Measurements from ENCODE around the gene OR13C8.
"Not testable (repeated sequence)": the region's sequence is repeated elsewhere in the genome, so short reads cannot be mapped to it uniquely, and the experiment has no call there.

OR13C8 gene

GRCh38 chr9:104568868-104569267, at the start of gene OR13C8:
Gene OR13C8, plus strand, starts transcription at chr9:104569168. Its CDS starts 0 bp downstream, at chr9:104569168.
- DNase-seq: no peak

GRCh38 chr9:104520241-104520640, 48.7 kb upstream of the OR13C8 start:
- DNase-seq: not testable (repeated sequence)

- no peak for DNase-seq
Measured at GRCh38 chr9:104527109-104527508, 41.9 kb upstream of the OR13C8 start, which contains the start of gene OR13C4. Gene OR13C4, minus strand, starts transcription at chr9:104527209. Its CDS starts 0 bp downstream, at chr9:104527209.

GRCh38 chr9:104536756-104537155, 32.2 kb upstream of the OR13C8 start, which contains the start of gene OR13C3:
Gene OR13C3, minus strand, starts transcription at chr9:104536856. Its CDS starts 133 bp downstream, at chr9:104536723.
- DNase-seq: no peak

GRCh38 chr9:104539275-104539674, 29.7 kb upstream of the OR13C8 start:
- no peak for DNase-seq

- no peak for DNase-seq
Measured at GRCh38 chr9:104544644-104545043, 24.3 kb upstream of the OR13C8 start.

GRCh38 chr9:104553261-104553660, 15.7 kb upstream of the OR13C8 start:
- no peak for DNase-seq

- DNase-seq: no peak
Measured at GRCh38 chr9:104555521-104555920, 13.4 kb upstream of the OR13C8 start.

GRCh38 chr9:104556830-104557634, 11.9 kb upstream of the OR13C8 start:
- DNase-seq: no peak

GRCh38 chr9:104564358-104564757, 4.6 kb upstream of the OR13C8 start:
- no peak for DNase-seq

GRCh38 chr9:104572612-104573011, 3.6 kb downstream of the OR13C8 start:
- DNase-seq: no peak

- no peak for DNase-seq
Measured at GRCh38 chr9:104575456-104575855, 6.5 kb downstream of the OR13C8 start.

GRCh38 chr9:104577263-104577662, 8.3 kb downstream of the OR13C8 start:
- no peak for DNase-seq

- DNase-seq: no peak
Measured at GRCh38 chr9:104580562-104580961, 11.6 kb downstream of the OR13C8 start.

- DNase-seq: no peak
Measured at GRCh38 chr9:104586496-104587180, 17.7 kb downstream of the OR13C8 start.

GRCh38 chr9:104589626-104590025, 20.7 kb downstream of the OR13C8 start:
- DNase-seq: no peak

- not testable (repeated sequence) for DNase-seq
Measured at GRCh38 chr9:104598749-104599148, 29.8 kb downstream of the OR13C8 start.

GRCh38 chr9:104599313-104599712, 30.3 kb downstream of the OR13C8 start, which contains the start of gene OR13C5:
Gene OR13C5, minus strand, starts transcription at chr9:104599413. Its CDS starts 0 bp downstream, at chr9:104599413.
- not testable (repeated sequence) for DNase-seq

- no peak for DNase-seq
Measured at GRCh38 chr9:104604801-104605200, 35.8 kb downstream of the OR13C8 start.

GRCh38 chr9:104605527-104605926, 36.6 kb downstream of the OR13C8 start, which contains the start of gene OR13C2:
Gene OR13C2, minus strand, starts transcription at chr9:104605627. Its CDS starts 0 bp downstream, at chr9:104605627.
- DNase-seq: not testable (repeated sequence)

- no peak for DNase-seq
Measured at GRCh38 chr9:104606152-104606551, 37.2 kb downstream of the OR13C8 start.

- no peak for DNase-seq
Measured at GRCh38 chr9:104608336-104608735, 39.4 kb downstream of the OR13C8 start.

GRCh38 chr9:104611213-104611612, 42.2 kb downstream of the OR13C8 start:
- no peak for DNase-seq

GRCh38 chr9:104617418-104617817, 48.5 kb downstream of the OR13C8 start:
- no peak for DNase-seq

Measured in SHP77 (cell line).